Suppressor macrophage treated with lipopolysaccharide for 4 hours (primary cell): Measurements from ENCODE around the gene SHC2.
A peak's percentile ranks its signal among the peaks of the same experiment; 100 is the strongest.
"Not testable (repeated sequence)": the region's sequence is repeated elsewhere in the genome, so short reads cannot be mapped to it uniquely, and the experiment has no call there.

Source experiments
- DNase-seq: peaks from one replicate; pipeline ENCODE4 v3.0.0-alpha.2; 2020

The SHC2 gene

DNA sequence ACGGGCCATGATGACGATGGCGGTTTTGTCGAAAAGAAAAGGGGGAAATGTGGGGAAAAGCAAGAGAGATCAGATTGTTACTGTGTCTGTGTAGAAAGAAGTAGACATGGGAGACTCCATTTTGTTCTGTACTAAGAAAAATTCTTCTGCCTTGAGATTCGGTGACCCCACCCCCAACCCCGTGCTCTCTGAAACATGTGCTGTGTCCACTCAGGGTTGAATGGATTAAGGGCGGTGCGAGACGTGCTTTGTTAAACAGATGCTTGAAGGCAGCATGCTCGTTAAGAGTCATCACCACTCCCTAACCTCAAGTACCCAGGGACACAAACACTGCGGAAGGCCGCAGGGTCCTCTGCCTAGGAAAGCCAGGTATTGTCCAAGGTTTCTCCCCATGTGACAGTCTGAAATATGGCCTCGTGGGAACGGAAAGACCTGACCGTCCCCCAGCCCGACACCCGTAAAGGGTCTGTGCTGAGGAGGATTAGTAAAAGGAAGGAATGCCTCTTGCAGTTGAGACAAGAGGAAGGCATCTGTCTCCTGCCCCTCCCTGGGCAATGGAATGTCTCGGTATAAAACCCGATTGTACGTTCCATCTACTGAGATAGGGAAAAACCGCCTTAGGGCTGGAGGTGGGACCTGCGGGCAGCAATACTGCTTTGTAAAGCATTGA lies 74.1 kb downstream of the SHC2 start:
- not testable (repeated sequence) for DNase-seq

DNA sequence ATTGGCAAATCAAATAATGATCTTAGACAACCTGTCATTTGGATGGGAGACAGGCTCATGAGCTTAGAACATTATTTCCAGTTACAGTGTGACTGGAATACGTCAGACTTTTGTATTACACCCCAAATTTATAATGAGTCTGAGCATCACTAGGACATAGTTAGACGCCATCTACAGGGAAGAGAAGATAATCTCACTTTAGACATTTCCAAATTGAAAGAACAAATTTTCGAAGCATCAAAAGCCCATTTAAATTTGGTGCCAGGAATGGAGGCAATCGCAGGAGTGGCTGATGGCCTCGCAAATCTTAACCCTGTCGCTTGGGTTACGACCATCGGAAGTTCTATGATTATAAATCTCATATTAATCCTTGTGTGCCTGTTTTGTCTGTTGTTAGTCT lies 74.6 kb downstream of the SHC2 start:
- DNase-seq = not testable (repeated sequence)

DNA sequence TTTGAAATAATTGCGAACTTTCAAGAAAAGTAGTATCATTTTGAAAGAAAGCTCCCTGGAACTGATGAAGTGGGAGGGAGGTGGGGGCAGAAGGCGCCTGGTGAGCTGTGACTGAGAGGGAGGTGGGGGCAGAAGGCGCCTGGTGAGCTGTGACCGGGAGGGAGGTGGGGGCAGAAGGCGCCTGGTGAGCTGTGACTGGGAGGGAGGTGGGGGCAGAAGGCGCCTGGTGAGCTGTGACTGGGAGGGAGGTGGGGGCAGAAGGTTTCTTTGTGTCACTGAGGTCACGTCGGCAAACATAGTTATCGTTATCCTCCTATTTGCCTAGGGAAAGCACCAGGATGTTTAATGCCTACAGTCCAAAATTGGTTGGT lies 76.0 kb downstream of the SHC2 start:
- DNase-seq = no peak

DNA sequence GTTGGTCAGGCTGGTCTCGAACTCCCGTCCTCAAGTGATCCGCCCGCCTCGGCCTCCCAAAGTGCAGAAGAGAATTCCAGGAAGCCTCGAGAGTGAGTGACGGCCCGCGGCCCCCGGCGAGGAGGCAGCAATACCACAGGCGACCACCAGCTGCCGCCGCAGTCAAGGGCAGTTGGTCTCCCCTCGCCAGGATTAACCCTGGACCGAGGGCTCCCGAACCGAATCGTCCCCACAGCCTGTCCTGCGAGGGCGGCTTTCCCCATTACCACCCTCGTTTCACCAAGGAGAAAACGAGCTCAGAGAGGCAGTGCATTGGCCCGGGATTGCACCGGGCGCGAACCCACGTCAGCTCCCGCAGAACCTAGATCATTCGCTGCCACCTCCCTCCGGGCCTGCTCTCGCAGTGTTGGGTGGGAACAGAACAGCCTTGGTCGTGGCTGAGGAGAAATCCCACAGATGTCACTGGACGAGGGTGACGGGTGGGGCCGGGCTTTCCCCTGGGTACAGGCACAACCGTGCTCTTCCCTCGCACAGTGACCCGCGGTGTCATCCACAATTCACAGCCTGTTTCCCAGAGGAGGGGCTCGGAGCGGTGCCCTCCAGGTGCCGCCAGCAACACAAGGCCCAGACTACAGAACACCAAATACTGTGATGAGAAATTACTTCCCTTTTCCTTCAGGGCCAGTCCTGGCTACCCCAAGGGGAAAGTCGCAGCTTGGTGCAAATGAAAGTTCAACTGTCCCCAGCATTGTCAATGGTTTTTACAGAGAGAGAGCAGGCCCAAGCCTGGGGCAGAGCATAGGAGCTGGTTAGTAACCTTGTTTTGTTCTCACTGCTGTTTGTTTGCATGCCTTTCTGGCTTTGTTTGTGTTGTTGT lies 76.7 kb downstream of the SHC2 start:
- peak; percentile 3 for DNase-seq

DNA sequence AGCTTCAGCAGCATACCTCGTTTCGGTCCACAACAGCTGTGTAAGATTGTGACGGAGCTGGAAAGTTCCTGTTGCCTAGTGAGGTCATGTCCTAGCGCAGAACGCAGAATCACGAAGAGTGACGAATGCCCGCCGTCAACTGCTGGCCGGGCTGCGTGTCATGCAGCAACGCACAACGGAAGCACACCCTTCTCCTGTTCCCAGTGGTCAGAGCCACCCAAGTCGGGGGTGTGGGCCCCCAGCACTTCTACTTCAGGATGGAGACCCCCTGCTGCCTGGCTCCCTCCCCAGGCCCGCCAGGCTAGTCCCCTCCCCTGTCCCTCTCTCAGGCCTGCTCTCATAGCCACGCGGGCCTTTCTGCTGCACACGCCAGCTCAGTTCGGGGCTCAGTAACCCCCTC lies 77.8 kb downstream of the SHC2 start:
- DNase-seq = no peak

DNA sequence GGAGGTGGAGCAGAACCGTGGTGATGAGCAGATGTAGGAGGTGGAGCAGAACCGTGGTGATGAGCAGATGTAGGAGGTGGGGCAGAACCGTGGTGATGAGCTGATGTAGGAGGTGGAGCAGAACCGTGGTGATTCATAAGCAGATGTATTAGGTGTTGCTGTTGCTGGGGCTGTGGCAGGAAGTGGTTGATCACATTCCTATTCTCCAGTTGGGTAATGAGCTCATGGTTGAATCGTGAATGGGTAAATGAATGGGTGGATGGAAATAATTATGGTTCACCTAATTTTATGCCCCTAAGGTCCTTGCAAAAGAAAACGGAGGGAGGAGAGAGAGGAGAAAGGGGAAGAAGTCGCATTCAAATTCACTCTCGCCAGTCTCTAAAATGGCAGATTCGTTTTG lies 78.3 kb downstream of the SHC2 start:
- DNase-seq = not testable (repeated sequence)

DNA sequence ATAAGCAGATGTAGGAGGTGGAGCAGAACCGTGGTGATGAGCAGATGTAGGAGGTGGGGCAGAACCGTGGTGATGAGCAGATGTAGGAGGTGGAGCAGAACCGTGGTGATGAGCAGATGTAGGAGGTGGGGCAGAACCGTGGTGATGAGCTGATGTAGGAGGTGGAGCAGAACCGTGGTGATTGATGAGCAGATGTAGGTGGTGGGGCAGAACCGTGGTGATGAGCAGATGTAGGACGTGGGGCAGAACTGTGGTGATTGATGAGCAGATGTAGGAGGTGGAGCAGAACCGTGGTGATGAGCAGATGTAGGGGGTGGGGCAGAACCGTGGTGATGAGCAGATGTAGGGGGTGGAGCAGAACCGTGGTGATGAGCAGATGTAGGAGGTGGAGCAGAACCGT lies 78.9 kb downstream of the SHC2 start:
- not testable (repeated sequence) for DNase-seq

DNA sequence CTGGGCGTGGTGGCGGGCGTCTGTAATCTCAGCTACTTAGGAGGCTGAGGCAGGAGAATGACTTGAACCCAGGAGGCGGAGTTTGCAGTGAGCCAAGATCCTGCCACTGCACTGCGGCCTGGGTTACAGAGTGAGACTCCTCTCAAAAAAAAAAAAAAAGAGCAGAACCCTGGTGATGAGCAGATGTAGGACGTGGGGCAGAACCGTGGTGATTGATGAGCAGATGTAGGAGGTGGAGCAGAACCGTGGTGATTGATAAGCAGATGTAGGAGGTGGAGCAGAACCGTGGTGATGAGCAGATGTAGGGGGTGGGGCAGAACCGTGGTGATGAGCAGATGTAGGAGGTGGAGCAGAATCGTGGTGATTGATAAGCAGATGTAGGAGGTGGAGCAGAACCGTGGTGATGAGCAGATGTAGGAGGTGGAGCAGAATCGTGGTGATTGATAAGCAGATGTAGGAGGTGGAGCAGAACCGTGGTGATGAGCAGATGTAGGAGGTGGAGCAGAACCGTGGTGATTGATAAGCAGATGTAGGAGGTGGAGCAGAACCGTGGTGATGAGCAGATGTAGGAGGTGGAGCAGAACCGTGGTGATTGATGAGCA lies 80.1 kb downstream of the SHC2 start:
- not testable (repeated sequence) for DNase-seq

DNA sequence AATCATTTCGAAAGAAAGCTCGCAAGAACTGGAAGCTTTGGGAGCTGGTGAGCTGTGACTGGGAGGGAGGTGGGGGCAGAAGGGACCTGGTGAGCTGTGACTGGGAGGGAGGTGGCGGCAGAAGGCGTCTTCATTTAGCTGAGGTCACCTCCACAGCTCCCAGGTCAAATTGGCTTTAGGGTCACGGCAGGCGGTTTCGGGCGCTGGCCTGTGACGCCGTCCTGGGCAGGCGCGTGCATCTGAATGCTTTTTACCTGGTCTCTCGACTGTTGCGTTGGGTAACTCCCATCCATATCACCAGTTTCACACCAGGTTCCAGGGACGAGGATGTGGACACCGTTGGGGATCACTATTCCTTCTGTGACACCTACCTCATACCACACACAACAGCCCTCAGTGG lies 81.0 kb downstream of the SHC2 start:
- DNase-seq = no peak

DNA sequence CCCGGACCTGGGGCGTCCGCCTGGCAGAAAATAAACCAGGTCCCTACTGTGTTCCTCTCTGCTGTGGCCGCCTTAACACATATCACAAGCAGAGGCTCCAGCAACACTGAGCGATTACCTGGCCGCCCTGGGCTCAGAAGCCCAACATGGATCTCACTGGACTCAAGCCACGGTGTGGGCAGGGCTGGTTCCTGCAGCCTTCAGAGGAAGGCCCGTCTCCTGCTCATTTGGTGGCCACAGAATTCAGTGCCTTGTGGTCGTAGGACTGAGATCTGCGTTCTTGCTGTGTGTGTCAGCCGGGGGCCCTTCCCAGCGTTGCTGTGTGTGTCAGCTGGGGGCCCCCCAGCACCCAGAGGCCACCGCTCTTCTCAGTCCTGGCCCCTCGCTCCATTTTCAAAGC lies 82.1 kb downstream of the SHC2 start:
- DNase-seq = no peak

DNA sequence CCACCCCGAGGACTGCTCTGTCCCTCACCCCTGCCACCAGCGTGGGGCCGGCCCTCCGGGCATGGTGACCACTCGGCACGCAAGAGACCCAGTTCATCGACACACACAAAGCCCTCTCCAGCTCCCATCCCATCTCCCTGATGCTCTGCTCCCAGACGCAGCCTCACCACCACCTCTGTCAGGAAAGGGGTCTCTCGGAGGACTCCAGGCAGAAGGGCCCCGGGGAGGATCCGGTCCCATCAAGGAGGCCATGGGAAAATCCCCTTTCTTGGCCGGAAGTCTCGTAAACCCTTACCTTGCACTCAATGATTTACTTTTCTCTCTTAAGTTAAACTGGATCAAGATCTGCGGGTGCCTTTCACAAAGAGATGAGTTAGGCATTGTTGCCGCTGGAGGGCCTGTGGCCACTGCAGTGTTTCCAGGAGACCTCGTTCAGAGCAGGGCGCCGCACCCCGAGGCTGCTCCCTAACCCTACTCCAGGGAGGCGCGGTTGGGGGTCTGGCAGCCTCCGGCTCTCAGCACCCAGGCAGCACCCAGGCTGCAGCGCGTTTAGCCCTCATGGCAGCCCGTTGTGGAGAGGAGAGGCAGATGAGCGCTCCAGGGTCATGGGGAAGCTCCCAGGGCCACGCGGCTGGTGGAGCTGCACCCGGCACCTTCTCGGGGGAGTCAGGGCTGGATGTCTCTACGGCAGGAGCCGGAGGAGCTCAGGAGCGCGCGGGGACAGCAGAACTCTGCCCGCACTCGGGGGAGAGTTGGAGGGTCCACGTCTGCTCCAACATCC lies 82.8 kb downstream of the SHC2 start:
- DNase-seq = no peak

DNA sequence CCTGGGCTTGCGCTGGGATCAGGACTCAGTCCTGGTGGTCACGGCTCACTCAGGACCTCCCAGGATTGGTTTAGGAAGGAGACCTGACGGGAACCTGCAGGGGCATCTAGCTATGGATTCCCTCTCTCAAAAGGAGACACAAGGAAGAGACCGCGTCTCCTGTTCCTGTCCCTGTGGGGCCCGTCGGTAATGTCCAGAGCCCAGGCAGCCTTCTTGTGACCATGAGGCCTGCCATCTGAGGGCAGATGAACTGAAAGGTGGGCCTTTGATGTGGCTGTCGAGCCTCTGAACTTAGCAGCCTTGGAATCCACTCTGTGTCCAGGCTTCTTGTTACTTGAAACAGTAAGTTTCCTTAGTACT lies 84.7 kb downstream of the SHC2 start:
- no peak for DNase-seq

DNA sequence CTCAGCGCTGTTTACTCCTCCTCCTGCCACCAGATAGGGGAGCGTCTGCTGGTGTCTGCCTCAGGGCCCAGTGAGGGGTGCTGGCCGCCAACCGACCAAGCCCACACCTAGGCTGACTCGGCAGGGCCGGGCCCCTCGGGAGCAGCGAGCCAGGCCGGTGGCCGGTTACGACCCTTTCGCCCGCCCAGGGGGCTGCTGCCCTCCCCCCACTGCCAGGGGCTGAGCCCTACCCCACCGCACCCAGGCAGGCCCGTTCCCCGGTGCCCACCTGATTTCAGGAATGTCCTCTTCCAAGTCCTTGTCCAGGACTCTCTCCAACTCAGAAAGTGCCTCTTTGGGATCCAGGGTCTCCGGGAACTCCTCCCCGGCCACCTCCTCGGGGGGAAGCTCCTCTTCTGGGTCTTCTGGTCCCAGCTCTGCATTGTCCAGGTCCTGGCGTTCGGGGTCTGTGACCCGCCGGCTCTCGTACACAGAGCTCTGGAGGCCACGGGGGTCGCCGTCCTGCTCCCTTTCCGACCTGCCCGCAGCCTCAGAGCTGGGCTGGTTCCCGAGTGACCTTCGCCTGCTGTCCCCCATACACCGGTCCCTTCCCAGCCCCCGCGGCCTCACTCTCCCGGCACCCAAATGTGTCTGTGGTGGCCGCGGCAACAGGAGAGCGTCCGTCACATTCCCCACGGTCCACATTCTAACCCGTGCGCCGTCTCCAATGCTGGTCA lies 85.3 kb downstream of the SHC2 start:
- no peak for DNase-seq

DNA sequence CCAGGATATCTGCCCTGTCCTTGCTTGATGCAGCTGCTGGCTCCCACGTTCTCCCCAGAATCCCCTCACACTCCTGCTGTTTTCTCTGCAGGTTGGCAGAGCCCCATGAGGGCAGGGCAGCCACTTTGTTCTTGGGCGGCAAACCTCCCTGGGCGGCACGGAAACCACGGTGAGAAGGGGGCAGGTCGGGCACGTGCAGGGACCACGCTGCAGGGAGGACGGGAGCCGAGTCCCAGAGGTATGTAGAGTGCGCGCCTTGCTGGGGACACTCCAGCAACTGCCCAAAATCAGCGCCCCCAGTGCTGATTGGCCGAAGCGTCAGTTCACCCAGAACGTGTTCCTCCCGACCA lies 86.0 kb downstream of the SHC2 start:
- no peak for DNase-seq

DNA sequence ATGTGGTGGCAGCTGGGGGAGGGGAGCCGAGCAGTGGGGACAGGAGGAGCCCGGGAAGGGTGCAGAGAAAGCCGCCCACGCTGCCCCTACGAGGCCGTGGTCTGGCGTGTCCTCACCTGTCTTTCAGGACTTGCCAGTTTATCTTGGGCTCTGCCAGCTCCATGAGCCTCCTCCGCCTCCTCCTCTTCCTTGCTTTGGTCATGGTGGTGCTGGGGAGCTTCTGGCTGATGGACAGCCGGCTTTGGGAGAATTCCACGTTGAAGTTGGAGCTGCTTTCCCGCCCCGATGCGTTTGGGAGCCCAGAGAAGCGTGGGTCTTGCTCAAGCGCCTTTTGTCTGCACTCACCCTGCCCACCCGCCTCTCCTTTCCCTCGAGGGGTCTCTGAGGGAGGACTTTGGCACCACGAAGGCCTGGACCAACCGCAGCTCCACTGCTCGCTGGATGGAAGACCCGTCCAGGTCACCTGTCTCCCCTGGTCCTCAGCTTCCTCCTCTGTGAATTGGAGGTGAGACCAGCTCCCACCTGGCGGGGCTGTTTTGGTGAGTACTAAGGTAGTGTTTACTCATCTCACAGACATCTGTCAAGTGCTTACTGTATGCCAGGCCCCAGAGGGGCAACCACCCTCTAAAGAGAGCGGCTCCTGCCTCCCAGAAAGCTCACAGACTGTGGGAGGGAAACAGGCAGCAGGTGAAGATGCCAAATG lies 86.5 kb downstream of the SHC2 start:
- DNase-seq = no peak

DNA sequence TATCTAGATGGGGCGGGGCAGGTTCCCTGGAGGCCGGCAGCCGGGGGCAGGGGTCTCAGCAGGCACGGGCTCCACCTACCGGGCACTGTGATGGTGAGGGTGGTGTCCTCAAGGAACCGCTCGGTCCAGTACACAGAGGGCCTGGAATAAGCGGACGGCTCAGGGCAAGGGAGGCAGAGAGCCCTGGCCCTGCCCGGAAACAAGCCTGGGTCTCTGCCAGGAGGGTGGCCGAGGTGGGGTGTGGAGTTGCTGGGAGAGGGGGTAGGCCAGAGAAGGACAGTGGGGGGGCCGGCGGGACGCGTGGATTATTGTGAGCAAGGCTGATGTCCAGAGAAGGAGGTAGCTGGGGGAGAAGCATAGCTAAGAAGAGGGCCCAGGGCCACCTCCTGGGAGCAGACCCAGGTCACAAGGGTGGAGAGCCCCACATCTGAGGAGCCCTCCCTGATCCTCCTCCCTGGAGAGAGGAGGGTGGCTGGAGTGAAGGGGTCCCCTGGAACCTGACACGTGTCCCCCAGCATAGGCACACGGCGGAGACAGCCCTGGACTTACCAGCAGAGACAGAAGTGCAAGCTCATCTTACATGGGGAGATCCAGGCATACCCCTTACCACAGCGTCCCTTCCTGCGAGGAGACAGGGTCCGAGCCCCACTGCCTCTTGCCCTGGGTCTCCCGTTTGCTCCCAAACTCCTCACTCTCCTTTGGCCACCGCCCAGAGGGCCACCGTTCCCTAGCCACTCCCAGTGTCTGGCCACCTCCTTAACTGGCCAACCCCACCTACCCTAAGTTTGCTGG lies 87.2 kb downstream of the SHC2 start:
- DNase-seq = no peak

DNA sequence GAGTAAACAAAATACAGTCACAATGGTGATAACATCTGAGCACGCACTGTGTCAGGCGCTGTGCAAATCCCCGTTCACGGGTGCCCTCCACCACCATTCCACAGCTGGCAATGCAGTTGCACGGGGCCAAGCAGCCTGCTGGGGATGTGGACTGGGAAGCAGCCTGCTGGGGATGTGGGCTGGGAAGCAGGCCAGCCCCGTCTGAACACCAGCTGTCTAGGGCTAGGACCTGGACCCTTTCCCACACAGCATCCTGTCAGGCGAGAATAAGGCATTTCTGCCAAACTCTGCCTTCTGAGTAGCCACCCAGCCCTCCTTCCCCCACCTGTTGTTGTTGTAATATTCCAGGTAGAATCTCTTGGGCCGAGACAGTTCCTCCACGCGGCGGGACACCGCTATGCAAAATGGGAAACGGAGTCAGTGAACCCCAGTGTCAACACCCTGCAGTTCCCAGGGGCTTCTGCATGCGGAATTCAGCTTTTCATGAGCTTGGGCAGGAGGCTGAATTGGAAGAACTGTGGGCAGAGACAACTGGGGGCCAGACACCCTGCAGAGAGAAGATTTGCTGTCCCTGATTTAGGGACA lies 88.4 kb downstream of the SHC2 start:
- no peak for DNase-seq

DNA sequence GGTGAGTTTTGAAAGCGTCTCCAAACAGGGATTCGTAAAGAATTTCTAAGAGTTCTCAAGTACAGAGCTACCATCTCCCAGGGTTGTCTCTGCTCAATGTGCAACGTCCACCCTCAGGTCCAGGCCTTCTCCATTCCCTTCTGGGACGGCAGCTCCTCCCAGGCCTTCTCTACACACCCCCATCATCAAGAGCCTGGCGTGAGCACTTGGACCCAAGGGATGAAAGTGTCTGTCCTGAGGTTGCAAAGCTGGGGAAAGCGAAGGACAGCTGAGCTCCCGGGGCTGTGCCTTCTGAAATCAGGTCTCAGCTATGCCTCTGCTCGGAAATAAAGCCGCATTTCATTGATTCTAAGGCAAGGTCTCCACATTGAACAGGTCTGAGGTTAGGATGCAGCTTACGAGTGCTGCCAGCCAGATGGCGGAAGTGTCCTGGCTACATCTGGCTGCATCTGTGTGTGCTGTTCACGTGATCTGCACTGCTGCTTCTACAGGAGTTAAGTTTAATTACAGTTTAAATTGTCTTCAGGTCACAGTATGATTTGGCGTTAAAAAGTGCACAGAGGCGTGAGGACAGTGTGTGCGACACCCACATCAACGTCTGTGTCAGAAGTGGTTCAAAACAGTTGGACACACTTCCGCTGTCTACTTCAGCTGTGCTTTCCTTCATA lies 89.2 kb downstream of the SHC2 start:
- DNase-seq = no peak

DNA sequence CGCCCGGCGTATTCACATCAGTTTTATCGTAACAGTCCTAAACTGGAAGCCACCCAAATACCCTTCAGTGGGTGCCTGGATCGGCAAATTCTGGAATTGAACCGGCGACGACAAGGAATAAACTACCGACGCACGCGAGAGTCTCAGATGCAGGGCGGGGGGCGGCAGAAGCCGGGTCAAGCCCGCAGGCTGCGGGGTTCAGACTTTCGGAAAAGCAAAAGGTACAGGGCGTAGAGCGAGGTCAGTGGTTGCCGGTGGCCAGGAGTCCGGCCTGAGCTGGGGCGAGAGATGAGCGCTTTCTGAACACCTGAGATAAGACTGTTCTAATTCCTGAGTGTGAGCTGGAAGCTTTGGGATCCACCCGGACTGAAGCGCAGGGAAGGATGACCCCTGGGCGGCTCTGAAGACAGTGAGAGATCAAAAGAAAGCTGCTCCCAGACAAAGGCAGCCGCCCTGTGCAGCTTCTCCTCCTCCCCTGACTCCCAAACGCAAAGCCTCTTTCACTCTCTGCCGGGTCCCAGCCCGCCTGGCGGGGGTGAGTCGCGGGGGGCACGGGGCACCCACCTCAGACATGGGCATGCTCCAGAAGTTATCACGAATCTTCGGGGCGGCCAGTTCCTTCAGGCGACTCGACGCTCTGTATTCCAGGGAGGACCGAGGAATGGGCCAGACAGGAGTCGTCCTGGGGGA lies 90.0 kb downstream of the SHC2 start:
- DNase-seq = no peak

DNA sequence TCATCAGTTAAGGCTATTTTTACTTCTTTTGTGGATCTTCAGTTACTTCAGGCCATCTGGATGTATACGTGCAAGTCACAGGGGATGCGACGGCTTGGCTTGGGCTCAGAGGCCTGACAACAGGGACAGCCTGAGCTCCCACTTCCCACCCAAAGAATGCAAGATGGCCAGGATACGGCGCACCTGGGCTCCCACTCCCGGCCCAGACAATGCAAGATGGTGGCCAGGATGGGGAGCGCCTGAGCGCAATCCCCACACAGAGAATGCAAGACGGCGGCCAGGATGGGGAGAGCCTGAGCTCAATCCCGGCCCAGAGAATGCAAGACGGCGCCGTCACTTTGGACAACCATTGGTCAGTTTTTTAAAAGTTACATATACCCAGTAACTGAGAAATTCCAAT lies 91.0 kb downstream of the SHC2 start:
- no peak for DNase-seq
